ENCODE measurements around the gene LRBA.

GRCh38 chr4:150581056-150581605 is 434.0 kb downstream of the LRBA start:
- TF ChIP-seq TAF1 (IDR thresholded peaks at IDR 0.05; ENCODE audit: borderline replicate concordance, low read depth, low read length) (no peak), POLR2AphosphoS5 (IDR thresholded peaks at IDR 0.05; ENCODE audit: low read depth, low read length) (no peak)

Measured in GM12892 (cell line).